Thyroid gland (tissue), 4 donors: ENCODE results near the gene AP3S2.

Experiments used
- CTCF ChIP-seq, 6 experiments: fragments of 200-600 bp in 3 of 6; fragments of 450-650 bp in 3 of 6; sonication (generic) in 3 of 6; IDR thresholded peaks; one replicate each; pipeline ENCODE4 v1.5.1; 2016 to 2019; ENCODE audit warnings: antibody characterized with exemption in 6 of 6, mild to moderate bottlenecking in 2 of 6, inconsistent platforms in 1 of 6, moderate library complexity in 1 of 6
- POLR2A ChIP-seq, 2 donors: fragments of 450-650 bp; IDR thresholded peaks; one replicate each; pipeline ENCODE4 v1.6.1; 2017; ENCODE audit warnings: antibody characterized with exemption in 2 of 2, mild to moderate bottlenecking in 2 of 2, moderate library complexity in 1 of 2

- TF ChIP-seq POLR2A (IDR thresholded peaks at IDR 0.05) (no peak), CTCF (IDR thresholded peaks at IDR 0.05) (no peak)
Measured at GRCh38 chr15:89909611-89910010, 15.8 kb upstream of the AP3S2 start.
